Measurements from ENCODE around the gene PANK4. TPM values are rescaled to one million over a fixed set of nuclear protein-coding genes. Genes with fewer than 3 reads are reported as not detected.

Gene PANK4
- total RNA-seq, 1 donor from 2014 or later: 49.1 TPM

Other genes with a start within 250 kb of the PANK4 start
- gene MORN1, start 135.0 kb downstream of the PANK4 start, total RNA-seq: 7.5 and 8.0 TPM in 2 replicates
- 142 and 144 TPM in 2 replicates for gene RER1, start 134.8 kb downstream of the PANK4 start, total RNA-seq
- gene PEX10, start 114.0 kb downstream of the PANK4 start, total RNA-seq: 17.6 and 18.2 TPM in 2 replicates
- 2.6 and 2.8 TPM in 2 replicates for gene PLCH2, start 50.3 kb downstream of the PANK4 start, total RNA-seq
- gene HES5, start 3.7 kb upstream of the PANK4 start, total RNA-seq: not detected in 2 replicates
- 191 and 199 TPM in 2 replicates for gene TNFRSF14, start 29.8 kb upstream of the PANK4 start, total RNA-seq
- gene PRXL2B, start 60.2 kb upstream of the PANK4 start, total RNA-seq: 26.5 and 28.4 TPM in 2 replicates
- 0.73 and 1.2 TPM in 2 replicates for gene MMEL1, start 106.4 kb upstream of the PANK4 start, total RNA-seq